A673 (cell line): Measurements from ENCODE around the gene CDC45.

Source experiments
- EZH2 ChIP-seq: fragments of 200-600 bp; sonication (generic); IDR thresholded peaks from 2 replicates; pipeline ENCODE4 v1.6.1; 2017; ENCODE audit warnings: borderline replicate concordance, low read depth, mild to moderate bottlenecking, mixed read lengths, antibody characterized with exemption, low read length; ENCODE audit not compliant: poor library complexity, severe bottlenecking
- TF ChIP-seq, protein P1 (sequence below): fragments of 300-800, 200-600 bp; sonication (generic); conservative IDR thresholded peaks from 2 replicates; pipeline ENCODE4 v1.5.1; 2017; ENCODE audit warnings: low read depth, mild to moderate bottlenecking, antibody characterized with exemption, low read length, moderate library complexity, mixed read lengths

GRCh38 chr22:19455585-19456370 lies 23.9 kb upstream of the CDC45 start:
- TF ChIP-seq, protein P1, sequence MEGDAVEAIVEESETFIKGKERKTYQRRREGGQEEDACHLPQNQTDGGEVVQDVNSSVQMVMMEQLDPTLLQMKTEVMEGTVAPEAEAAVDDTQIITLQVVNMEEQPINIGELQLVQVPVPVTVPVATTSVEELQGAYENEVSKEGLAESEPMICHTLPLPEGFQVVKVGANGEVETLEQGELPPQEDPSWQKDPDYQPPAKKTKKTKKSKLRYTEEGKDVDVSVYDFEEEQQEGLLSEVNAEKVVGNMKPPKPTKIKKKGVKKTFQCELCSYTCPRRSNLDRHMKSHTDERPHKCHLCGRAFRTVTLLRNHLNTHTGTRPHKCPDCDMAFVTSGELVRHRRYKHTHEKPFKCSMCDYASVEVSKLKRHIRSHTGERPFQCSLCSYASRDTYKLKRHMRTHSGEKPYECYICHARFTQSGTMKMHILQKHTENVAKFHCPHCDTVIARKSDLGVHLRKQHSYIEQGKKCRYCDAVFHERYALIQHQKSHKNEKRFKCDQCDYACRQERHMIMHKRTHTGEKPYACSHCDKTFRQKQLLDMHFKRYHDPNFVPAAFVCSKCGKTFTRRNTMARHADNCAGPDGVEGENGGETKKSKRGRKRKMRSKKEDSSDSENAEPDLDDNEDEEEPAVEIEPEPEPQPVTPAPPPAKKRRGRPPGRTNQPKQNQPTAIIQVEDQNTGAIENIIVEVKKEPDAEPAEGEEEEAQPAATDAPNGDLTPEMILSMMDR, result no peak
- no peak for TF ChIP-seq EZH2
